ENCODE data around the gene RBBP8.

RBBP8 gene

DNA sequence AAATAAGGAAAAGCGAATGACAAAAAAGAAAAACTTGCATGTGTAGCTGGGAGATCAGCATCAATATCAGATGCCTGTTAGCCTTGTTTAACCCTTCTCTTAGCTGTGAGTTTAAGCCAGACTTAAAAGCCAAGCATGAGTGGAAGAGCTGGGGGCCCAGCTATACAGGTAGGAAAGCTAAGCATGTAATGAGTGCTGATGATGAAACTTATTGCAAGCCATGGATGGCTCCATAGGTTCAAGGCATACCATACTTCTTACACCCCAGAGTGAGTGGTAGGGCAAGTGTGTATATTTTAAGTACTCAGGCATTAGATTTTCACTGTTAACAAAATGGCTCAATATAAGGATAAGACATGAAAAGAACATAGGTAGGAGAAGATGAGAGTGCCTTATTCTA, 28.0 kb downstream of the RBBP8 start:
- H3K36me3 ChIP-seq (ENCODE audit: insufficient read depth, low read length): no peaks in the 10 kb centered on the region; the same call in 1 of the 2 replicates
- no peak overlapping the region for H3K9ac ChIP-seq (ENCODE audit: low read depth, low read length)
- no peaks in the 10 kb centered on the region for H3K9me3 ChIP-seq (ENCODE audit: control insufficient read depth, insufficient read depth, low read length)
- H3K4me1 ChIP-seq (ENCODE audit: insufficient read depth, low read length): no peaks in the 10 kb centered on the region

DNA sequence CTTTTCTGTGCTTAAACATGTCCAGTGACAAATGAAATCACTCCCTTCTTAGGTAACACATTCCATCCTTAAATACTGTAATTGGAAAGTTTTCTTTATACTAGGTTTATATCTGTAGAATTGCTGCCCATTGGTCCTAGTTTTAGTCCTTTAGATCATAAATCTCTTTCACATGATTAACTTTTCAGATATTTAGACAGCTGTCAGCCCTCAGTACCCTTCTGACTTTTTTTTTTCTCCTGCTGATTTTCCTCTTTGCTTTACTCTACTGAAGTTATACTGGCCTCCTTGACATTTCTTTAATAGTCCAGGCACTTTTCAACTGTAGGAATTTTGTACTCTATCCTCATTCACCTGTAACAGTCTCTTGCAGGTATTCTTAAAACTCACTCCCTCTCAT, 28.9 kb downstream of the RBBP8 start:
- no peaks in the 10 kb centered on the region for H3K9me3 ChIP-seq (ENCODE audit: control insufficient read depth, insufficient read depth, low read length)
- H3K9ac ChIP-seq (ENCODE audit: low read depth, low read length): no peak overlapping the region
- H3K36me3 ChIP-seq (ENCODE audit: insufficient read depth, low read length): no peaks in the 10 kb centered on the region; the same call in 1 of the 2 replicates
- no peaks in the 10 kb centered on the region for H3K4me1 ChIP-seq (ENCODE audit: insufficient read depth, low read length)

DNA sequence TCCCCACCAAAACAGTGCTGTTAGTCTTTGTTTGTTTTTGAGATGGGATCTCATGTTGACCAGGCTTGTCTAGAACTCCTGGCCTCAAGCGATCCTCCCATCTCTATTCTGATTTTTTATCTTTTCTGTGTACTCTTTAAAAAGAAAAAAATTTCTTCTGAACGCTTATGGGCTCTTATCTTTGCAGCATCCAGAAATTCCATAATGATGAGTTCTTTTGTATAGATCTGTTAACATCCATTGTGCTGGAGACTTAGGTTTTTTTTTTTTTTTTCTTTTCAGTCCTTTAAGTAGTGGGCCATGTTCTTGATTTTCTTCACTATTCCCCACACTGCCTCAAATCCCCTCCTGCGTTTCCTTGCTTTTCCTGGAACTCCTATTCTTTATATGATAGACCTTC, 31.0 kb downstream of the RBBP8 start:
- H3K9me3 ChIP-seq (ENCODE audit: control insufficient read depth, insufficient read depth, low read length): no peaks in the 10 kb centered on the region
- H3K36me3 ChIP-seq (ENCODE audit: insufficient read depth, low read length): no peaks in the 10 kb centered on the region; the same call in 1 of the 2 replicates
- H3K4me1 ChIP-seq (ENCODE audit: insufficient read depth, low read length): no peaks in the 10 kb centered on the region
- H3K9ac ChIP-seq (ENCODE audit: low read depth, low read length): no peak overlapping the region

DNA sequence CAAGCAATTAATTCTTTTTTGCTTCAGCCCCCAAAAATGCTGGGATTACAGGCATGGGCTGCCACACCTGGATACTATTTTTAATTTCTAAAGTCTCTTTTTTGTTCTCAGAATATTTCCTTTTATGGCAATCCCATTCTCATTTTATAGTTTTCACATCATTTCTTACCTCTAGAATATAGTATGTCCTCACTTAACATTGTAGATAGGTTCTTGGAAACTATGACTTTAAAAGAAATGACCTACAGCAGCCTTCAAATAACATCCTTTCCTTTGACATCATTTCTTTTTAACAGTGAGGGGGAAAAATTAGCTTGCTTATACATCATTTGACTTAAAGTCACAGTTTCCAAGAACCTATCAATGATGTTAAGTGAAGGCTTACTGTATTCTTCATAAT, 31.6 kb downstream of the RBBP8 start:
- Histone ChIP-seq H3K9me3 (ENCODE audit: control insufficient read depth, insufficient read depth, low read length) (no peaks in the 10 kb centered on the region), H3K9ac (ENCODE audit: low read depth, low read length) (no peak overlapping the region), H3K36me3 (ENCODE audit: insufficient read depth, low read length) (no peaks in the 10 kb centered on the region; the same call in 1 of the 2 replicates), H3K4me1 (ENCODE audit: insufficient read depth, low read length) (no peaks in the 10 kb centered on the region)

DNA sequence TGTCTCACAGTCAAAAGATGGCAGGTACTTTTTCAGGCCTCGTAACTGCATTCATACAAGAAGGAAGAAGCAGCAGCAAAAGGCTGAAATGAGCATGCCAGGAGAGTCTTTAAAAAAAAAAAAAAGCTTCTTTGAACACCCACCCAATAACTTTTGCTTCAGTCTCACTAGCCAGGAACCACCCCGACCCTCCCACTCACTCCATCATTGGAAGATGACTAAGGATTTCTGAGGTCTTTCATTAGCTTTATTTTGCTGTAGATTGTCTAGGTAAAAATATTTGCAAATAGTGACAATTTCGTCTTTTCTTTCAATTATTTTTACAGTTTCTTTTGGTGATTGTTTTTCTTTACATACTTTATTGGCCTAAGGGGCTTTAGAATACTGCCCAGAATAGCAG, 37.9 kb downstream of the RBBP8 start:
- no peaks in the 10 kb centered on the region for H3K9me3 ChIP-seq (ENCODE audit: control insufficient read depth, insufficient read depth, low read length)
- no peaks in the 10 kb centered on the region; the same call in 1 of the 2 replicates for H3K4me1 ChIP-seq (ENCODE audit: insufficient read depth, low read length)
- H3K9ac ChIP-seq (ENCODE audit: low read depth, low read length): no peak overlapping the region
- no peaks in the 10 kb centered on the region for H3K36me3 ChIP-seq (ENCODE audit: insufficient read depth, low read length)

DNA sequence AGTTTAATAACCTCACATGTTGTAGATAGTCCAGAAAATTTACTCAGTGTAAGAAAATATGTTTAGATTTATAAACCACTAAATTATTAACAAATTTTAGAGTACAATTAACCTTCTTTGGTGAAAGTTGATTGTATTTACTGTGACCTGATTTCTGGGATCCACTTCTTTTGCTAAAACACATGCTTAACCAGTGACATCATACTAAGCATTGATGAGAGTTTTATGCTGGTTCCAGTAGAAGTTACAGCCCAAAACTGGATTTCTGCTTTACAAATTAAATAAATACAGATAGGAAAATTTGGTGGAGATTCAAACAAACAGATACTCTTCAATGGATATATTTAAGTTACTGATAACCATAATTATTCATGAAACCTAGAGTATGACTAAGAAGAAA, 40.9 kb downstream of the RBBP8 start:
- H3K9ac ChIP-seq (ENCODE audit: low read depth, low read length): no peak overlapping the region
- peaks cover 5% of the 10 kb centered on the region for H3K4me1 ChIP-seq (ENCODE audit: insufficient read depth, low read length)
- no peaks in the 10 kb centered on the region for H3K9me3 ChIP-seq (ENCODE audit: control insufficient read depth, insufficient read depth, low read length)
- H3K36me3 ChIP-seq (ENCODE audit: insufficient read depth, low read length): no peaks in the 10 kb centered on the region

DNA sequence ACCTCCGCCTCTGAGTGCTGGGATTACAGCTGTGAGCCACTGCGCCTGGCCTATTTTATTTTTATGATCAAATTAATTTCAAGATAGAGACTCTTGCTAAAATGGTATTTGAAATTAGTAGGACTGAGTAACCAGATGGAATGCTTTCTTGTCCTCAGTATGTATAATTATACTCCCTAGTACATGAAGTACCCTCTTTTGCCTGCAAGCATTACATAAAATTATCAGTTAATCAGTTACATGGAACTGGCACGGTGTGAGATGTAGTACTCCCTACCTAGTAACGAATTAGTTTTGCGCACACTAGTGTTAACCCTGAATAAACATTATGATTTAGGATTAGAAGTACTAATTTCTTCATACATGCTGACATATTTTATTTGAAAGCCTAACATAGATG, 41.6 kb downstream of the RBBP8 start:
- no peaks in the 10 kb centered on the region for H3K36me3 ChIP-seq (ENCODE audit: insufficient read depth, low read length)

DNA sequence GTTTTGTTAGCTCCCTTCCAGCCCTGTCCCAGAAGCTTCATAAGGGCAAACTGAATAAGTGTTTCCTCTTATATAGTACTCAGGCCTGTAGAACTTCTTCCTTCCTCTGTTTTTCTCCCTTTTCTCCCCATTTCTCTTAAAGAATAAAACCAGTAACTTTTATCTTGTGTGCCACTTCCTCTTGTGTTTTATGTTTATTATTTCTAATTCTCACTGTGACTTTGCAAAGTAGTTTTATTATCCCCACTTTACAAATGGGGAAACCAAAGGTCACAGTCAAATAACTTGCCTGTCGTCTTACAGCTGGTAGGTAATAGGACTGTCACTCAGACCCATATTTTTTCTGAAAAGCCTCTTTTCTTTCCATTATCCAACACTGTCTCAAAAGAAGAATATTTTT, 42.4 kb downstream of the RBBP8 start:
- Histone ChIP-seq H3K36me3 (ENCODE audit: insufficient read depth, low read length) (no peaks in the 10 kb centered on the region), H3K9me3 (ENCODE audit: control insufficient read depth, insufficient read depth, low read length) (no peaks in the 10 kb centered on the region), H3K4me1 (ENCODE audit: insufficient read depth, low read length) (peaks cover 5% of the 10 kb centered on the region), H3K9ac (ENCODE audit: low read depth, low read length) (no peak overlapping the region)

More for the DNA sequence above, 41.6 kb downstream of the RBBP8 start:
- H3K9me3 ChIP-seq (ENCODE audit: control insufficient read depth, insufficient read depth, low read length): no peaks in the 10 kb centered on the region
- H3K4me1 ChIP-seq (ENCODE audit: insufficient read depth, low read length): peaks cover 5% of the 10 kb centered on the region
- H3K9ac ChIP-seq (ENCODE audit: low read depth, low read length): no peak overlapping the region

DNA sequence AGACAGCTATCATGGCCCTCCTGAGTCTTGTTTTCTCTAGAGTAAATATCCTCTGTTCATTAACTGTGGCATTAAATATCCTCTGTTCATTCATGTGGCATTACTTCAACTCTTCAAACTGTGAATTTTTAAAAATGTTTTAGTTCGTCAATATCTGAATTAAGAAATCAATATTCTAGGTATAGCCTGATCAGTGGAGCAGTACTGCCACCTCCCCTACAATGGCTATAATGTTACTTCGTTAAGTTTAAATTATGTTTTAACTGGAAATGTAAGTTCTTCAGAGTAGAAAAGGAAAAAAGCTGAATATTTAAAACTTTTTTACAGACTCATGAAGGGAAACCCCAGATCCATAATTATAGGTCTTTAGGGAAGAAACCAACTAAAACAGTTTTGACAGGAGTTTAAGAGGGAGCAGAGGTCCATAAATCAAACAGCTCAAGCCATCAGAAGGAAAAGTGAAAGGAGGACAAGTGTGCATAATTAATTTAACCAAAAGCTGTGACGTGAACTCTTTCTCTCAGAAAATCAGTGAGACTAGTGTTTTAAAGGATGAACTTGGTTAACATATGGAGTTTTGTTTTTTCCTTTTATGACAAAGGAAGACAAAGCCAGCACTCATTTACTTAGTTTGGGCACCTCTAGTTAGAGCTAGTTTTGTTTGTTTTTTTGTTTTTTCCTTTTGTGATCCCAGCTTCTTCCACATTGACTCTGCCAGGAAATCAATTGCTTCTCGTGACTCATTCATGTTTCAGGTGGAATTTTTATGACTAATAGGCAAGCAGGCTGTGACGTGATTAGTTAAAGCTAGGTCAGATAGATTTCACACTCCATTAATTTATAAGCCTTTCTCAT, 44.9 kb downstream of the RBBP8 start:
- H3K4me1 ChIP-seq (ENCODE audit: insufficient read depth, low read length): peaks cover 5% of the 10 kb centered on the region
- no peaks in the 10 kb centered on the region for H3K36me3 ChIP-seq (ENCODE audit: insufficient read depth, low read length)
- no peak overlapping the region for H3K9ac ChIP-seq (ENCODE audit: low read depth, low read length)
- H3K9me3 ChIP-seq (ENCODE audit: control insufficient read depth, insufficient read depth, low read length): no peaks in the 10 kb centered on the region

DNA sequence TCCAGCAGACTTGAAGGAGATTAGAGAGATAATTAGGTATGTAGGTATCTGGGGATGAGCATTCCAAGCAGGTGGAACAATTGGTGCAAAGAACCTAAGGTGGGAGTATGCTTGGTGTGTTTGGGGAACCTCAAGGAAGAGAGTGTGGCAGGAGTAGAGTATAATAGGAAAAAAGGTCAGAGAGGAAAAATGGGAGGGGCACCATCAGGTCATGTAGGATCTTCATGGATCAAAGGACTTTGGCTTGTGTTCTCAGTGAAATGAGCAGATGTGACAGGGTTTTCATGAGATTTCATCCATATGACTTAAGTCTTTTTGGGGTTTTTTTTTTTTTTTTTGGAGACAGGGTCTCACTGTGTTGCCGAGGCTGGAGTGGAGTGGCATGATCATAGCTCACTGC, 47.3 kb downstream of the RBBP8 start:
- no peak overlapping the region for H3K9ac ChIP-seq (ENCODE audit: low read depth, low read length)
- H3K9me3 ChIP-seq (ENCODE audit: control insufficient read depth, insufficient read depth, low read length): no peaks in the 10 kb centered on the region
- H3K4me1 ChIP-seq (ENCODE audit: insufficient read depth, low read length): peaks cover 5% of the 10 kb centered on the region
- no peaks in the 10 kb centered on the region for H3K36me3 ChIP-seq (ENCODE audit: insufficient read depth, low read length)

DNA sequence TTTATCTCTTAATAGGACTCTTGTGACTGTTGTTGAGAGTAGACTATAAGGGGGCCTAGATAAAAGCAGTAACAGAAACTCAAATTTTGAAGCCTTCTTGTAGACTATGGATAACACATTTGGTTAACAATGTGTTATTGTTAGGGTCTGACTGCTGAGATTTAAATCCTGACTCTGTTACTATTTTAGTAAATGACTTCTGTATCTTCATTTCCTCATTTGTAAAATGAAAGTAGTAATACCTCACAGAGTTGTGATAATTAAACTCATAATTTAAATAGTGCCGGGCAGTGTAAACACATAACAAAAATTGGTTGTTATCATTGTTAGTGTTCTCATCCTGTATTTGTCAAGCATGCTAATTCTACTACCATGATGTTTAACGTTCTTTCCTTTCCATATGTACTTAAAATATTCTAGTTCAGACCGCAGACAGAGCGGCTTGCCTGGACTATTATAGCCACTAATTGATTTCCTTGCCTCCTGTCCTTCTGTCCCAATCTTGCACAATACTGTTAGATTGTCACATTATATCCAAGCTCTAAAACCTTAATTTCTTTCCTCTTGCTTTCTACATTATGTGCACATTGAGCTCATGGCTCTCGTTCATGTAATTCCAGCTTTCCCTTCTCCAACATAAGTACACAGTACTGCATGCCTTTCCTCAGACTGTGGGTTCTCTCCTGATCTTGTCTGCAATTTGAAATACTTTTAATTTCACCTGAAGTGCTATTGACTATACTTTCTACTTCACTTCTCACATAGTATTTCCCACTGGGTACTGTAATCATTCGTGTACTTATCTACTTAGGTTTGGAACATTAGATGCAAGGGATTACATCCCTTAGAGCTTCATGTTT, 48.4 kb downstream of the RBBP8 start:
- H3K9me3 ChIP-seq (ENCODE audit: control insufficient read depth, insufficient read depth, low read length): no peaks in the 10 kb centered on the region
- H3K9ac ChIP-seq (ENCODE audit: low read depth, low read length): no peak overlapping the region
- H3K4me1 ChIP-seq (ENCODE audit: insufficient read depth, low read length): peaks cover 5% of the 10 kb centered on the region
- no peaks in the 10 kb centered on the region; the same call in 1 of the 2 replicates for H3K36me3 ChIP-seq (ENCODE audit: insufficient read depth, low read length)

DNA sequence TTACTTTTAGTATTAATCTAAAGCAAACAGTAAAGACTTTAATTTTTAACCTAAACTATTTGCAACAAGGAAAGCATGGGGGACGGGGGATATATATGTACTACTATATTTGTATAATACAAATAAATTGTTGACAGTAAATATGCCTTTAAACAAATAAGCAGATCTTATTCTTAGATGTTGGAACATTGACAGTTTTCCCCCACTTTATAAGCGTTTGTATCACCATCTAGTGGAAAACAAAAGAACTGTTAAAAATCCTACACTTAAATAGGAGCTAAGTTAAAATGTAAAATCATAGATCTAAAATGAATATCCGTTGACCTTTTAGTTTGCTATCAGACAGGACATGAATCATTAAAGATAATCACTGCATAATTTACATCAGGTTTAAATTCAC, 50.0 kb downstream of the RBBP8 start:
- no peaks in the 10 kb centered on the region; the same call in none of the 2 replicates for H3K36me3 ChIP-seq (ENCODE audit: insufficient read depth, low read length)
- no peaks in the 10 kb centered on the region for H3K9me3 ChIP-seq (ENCODE audit: control insufficient read depth, insufficient read depth, low read length)
- no peak overlapping the region for H3K9ac ChIP-seq (ENCODE audit: low read depth, low read length)
- H3K4me1 ChIP-seq (ENCODE audit: insufficient read depth, low read length): peaks cover 2% of the 10 kb centered on the region

DNA sequence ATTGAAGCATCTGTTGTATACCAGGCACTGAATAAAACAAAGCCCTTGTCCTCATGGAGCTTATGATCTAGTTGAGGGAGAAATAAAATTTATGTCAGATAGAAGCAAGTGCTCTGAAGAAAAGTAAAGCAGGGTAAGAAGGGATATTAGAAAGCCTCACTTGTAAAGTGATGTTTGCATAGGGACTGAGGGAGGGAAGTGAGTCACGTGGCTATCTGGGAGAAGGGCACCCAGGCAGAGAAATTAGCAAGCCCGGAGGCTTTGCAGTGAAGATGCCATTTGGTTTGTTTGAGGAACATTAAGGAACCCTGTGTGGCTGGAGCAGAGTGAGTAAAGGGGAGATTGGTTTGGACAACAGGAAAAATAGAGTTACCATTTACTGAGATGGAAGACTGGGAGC, 52.1 kb downstream of the RBBP8 start:
- H3K36me3 ChIP-seq (ENCODE audit: insufficient read depth, low read length): no peaks in the 10 kb centered on the region; the same call in none of the 2 replicates
- no peaks in the 10 kb centered on the region for H3K9me3 ChIP-seq (ENCODE audit: control insufficient read depth, insufficient read depth, low read length)
- H3K4me1 ChIP-seq (ENCODE audit: insufficient read depth, low read length): no peaks in the 10 kb centered on the region
- no peak overlapping the region for H3K9ac ChIP-seq (ENCODE audit: low read depth, low read length)

DNA sequence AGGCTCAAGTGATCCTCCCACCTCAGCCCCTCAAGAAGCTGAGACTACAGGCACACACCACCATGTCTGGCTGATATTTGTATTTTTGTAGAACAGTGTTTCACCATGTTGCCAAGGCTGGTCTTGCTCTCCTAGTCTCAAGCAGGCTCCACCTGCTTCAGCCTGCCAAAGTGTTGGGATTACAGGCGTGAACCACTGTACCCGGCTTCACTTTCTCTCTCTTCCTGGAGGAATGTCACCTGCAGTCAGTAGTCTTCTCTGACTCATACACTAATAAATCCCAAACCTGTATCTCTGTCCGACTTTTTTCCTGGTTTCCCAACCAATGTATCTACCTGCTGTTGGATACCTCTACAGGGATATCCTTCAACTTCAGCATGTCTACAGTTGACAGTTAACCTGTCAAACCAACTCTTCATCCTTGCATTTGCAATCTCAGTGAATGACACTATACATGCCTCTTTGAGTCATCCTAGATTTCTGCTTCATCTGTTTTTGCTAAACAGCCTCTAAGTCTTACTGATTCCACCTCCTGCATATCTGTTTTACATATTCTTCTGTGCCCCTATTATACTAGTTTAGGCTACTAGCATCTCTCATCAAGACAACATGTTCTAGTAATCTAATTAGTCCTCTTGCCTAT, 54.5 kb downstream of the RBBP8 start:
- Histone ChIP-seq H3K4me1 (ENCODE audit: insufficient read depth, low read length) (no peaks in the 10 kb centered on the region), H3K36me3 (ENCODE audit: insufficient read depth, low read length) (no peaks in the 10 kb centered on the region; the same call in none of the 2 replicates), H3K9me3 (ENCODE audit: control insufficient read depth, insufficient read depth, low read length) (no peaks in the 10 kb centered on the region), H3K9ac (ENCODE audit: low read depth, low read length) (no peak overlapping the region)
